ENCODE data around the gene OR1J4.

The OR1J4 gene

GRCh38 chr9:122538757-122539156, 19.8 kb downstream of the OR1J4 start:
- no peak for TF ChIP-seq EZH2 (IDR thresholded peaks at IDR 0.05; ENCODE audit: borderline replicate concordance, low read length)
- TF ChIP-seq CTCF (IDR thresholded peaks at IDR 0.05; ENCODE audit: low read length) = no peak

DNA sequence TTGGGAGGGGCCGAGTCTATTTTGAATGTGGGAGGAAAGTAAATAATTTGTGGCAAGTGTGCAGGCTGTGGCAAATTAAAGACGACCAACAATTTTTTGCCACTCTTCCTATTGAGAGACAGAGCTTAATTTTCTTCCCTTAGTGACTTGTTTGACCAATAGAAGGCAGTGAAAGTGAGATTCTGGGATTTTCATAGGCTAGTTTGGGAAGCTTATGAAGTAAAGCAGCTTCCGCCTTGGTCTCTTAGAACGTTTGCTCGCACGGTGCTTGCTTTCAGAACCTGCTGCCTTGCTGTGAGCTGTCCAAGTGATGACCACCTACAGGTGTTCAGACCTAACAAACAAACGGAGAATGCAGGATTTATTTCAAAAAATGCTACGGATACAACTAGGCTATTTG, 27.3 kb downstream of the OR1J4 start:
- H3K4me3 ChIP-seq (ENCODE audit: low read depth, low read length, poor library complexity, severe bottlenecking) = no peak overlapping the region
- H3K9me2 ChIP-seq (ENCODE audit: low read depth, low read length) = 0 out of 2 replicates have a peak, but pooled peaks cover 3% of the 10 kb centered on the region
- no peaks in the 10 kb centered on the region for H3K4me1 ChIP-seq (ENCODE audit: insufficient read depth, low read length, severe bottlenecking)
- no peak overlapping the region for H3K9ac ChIP-seq (ENCODE audit: low read length)
- TF ChIP-seq EZH2 (IDR thresholded peaks at IDR 0.05; ENCODE audit: borderline replicate concordance, low read length) (no peak), CTCF (IDR thresholded peaks at IDR 0.05; ENCODE audit: low read length) (no peak)
- H3K27ac ChIP-seq (ENCODE audit: low read depth, low read length, poor library complexity, severe bottlenecking) = no peak overlapping the region
- H3K27me3 ChIP-seq (ENCODE audit: insufficient read depth, low read length) = no peaks in the 10 kb centered on the region
- H3F3A ChIP-seq (ENCODE audit: insufficient read depth, low read length) = no peaks in the 10 kb centered on the region
- no peaks in the 10 kb centered on the region for H3K79me2 ChIP-seq (ENCODE audit: insufficient read depth, low read length)
- no peaks in the 10 kb centered on the region for H3K36me3 ChIP-seq (ENCODE audit: insufficient read depth, low read length)
- H3K4me2 ChIP-seq (ENCODE audit: low read length) = no peak overlapping the region
- H4K20me1 ChIP-seq (ENCODE audit: insufficient read depth, low read length) = no peaks in the 10 kb centered on the region
- H3K9me3 ChIP-seq (ENCODE audit: low read length) = no peaks in the 10 kb centered on the region
- H2AFZ ChIP-seq (ENCODE audit: low read length) = no peak overlapping the region

More at GRCh38 chr9:122538757-122539156, 19.8 kb downstream of the OR1J4 start:
- Histone ChIP-seq H3K4me2 (ENCODE audit: low read length) (no peak overlapping the region), H3K27ac (ENCODE audit: low read depth, low read length, poor library complexity, severe bottlenecking) (no peak overlapping the region), H3K27me3 (ENCODE audit: insufficient read depth, low read length) (no peaks in the 10 kb centered on the region), H3K9me2 (ENCODE audit: low read depth, low read length) (no peaks in the 10 kb centered on the region), H4K20me1 (ENCODE audit: insufficient read depth, low read length) (no peaks in the 10 kb centered on the region), H2AFZ (ENCODE audit: low read length) (no peak overlapping the region), H3K9ac (ENCODE audit: low read length) (no peak overlapping the region), H3K36me3 (ENCODE audit: insufficient read depth, low read length) (no peaks in the 10 kb centered on the region), H3K79me2 (ENCODE audit: insufficient read depth, low read length) (no peaks in the 10 kb centered on the region), H3K4me3 (ENCODE audit: low read depth, low read length, poor library complexity, severe bottlenecking) (no peak overlapping the region), H3F3A (ENCODE audit: insufficient read depth, low read length) (no peaks in the 10 kb centered on the region), H3K4me1 (ENCODE audit: insufficient read depth, low read length, severe bottlenecking) (no peaks in the 10 kb centered on the region), H3K9me3 (ENCODE audit: low read length) (no peaks in the 10 kb centered on the region)

DNA sequence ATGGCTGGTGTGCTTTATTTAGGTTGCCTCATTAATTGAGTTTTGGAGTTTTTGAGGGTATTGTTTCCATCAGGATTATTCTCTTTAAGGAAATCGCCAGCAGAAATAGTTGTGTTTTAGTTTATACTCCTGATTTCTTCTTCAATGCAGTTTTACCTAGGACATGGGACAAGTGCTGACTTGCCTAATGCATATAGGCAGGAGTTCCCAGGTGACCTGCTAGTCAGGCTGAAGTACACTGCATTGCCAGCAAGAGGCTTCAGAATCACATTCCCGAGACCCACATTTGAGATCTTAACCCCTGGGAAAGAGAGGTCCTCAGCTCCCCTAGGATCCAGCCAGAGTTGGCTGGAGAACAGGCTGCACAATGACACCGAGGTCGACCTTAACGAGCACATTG, 32.4 kb downstream of the OR1J4 start:
- H4K20me1 ChIP-seq (ENCODE audit: insufficient read depth, low read length) = no peaks in the 10 kb centered on the region
- no peaks in the 10 kb centered on the region for H3K9me3 ChIP-seq (ENCODE audit: low read length)
- H3K9me2 ChIP-seq (ENCODE audit: low read depth, low read length) = no peaks in the 10 kb centered on the region
- H2AFZ ChIP-seq (ENCODE audit: low read length) = no peak overlapping the region
- H3K9ac ChIP-seq (ENCODE audit: low read length) = no peak overlapping the region
- H3K4me1 ChIP-seq (ENCODE audit: insufficient read depth, low read length, severe bottlenecking) = no peaks in the 10 kb centered on the region
- no peaks in the 10 kb centered on the region for H3K79me2 ChIP-seq (ENCODE audit: insufficient read depth, low read length)
- no peak overlapping the region for H3K4me3 ChIP-seq (ENCODE audit: low read depth, low read length, poor library complexity, severe bottlenecking)
- H3K27ac ChIP-seq (ENCODE audit: low read depth, low read length, poor library complexity, severe bottlenecking) = no peak overlapping the region
- H3K36me3 ChIP-seq (ENCODE audit: insufficient read depth, low read length) = no peaks in the 10 kb centered on the region
- TF ChIP-seq CTCF (IDR thresholded peaks at IDR 0.05; ENCODE audit: low read length) = no peak
- TF ChIP-seq EZH2 (IDR thresholded peaks at IDR 0.05; ENCODE audit: borderline replicate concordance, low read length) = no peak
- no peaks in the 10 kb centered on the region for H3K27me3 ChIP-seq (ENCODE audit: insufficient read depth, low read length)
- H3K4me2 ChIP-seq (ENCODE audit: low read length) = no peak overlapping the region
- no peaks in the 10 kb centered on the region for H3F3A ChIP-seq (ENCODE audit: insufficient read depth, low read length)

Measured in OCI-LY1 (cell line).